ENCODE results near the gene IRF2BPL.

- peak; percentile 47 for TF ChIP-seq CTCF (IDR thresholded peaks at IDR 0.05; ENCODE audit: low read depth, low read length)
- no peak for TF ChIP-seq EZH2phosphoT487 (IDR thresholded peaks at IDR 0.05; ENCODE audit: low read depth)
Measured at GRCh38 chr14:77032844-77033621, 4.5 kb upstream of the IRF2BPL start.
